ENCODE results near the gene RNASE8. TPM values are rescaled to one million over a fixed set of nuclear protein-coding genes. Genes with fewer than 3 reads are reported as not detected.

The RNASE8 gene
- total RNA-seq, 2 experiments from 2014 or later, result not detected

- intact Hi-C loops (cut with micrococcal nuclease), result no loop called here
- ChIA-PET CTCF (interaction anchor here (1.6 to 6.4 kb wide), 3 partner anchors 19 to 60 kb away, joined by 4 to 70 read pairs (median 9); no protein-coding TSS in a partner anchor), POLR2A (interaction anchor here (1.1 kb wide), 1 partner anchor 18 kb away, joined by 3 read pairs; no protein-coding TSS in a partner anchor)
- no peak for TF ChIP-seq CTCF (IDR thresholded peaks at IDR 0.05)
- H3K4me3 Mint-ChIP-seq, result no peak overlapping the region
- peaks cover 29% of the 10 kb centered on the region for H3K27me3 Mint-ChIP-seq
- peaks cover 20% of the 10 kb centered on the region for H3K4me1 Mint-ChIP-seq (ENCODE audit: low read depth)
- no peak overlapping the region for H3K27ac Mint-ChIP-seq
- no peaks in the 10 kb centered on the region for H3K36me3 Mint-ChIP-seq (ENCODE audit: low read depth)
- no peak for DNase-seq
- ATAC-seq, result no peak
- H3K9me3 Mint-ChIP-seq, result no peaks in the 10 kb centered on the region
Measured at GRCh38 chr14:21074398-21075272, 17.0 kb downstream of the RNASE8 start.

GRCh38 chr14:21075719-21076437, 18.3 kb downstream of the RNASE8 start:
- DNase-seq (no peak), ATAC-seq (no peak)
- Mint-ChIP-seq H3K36me3 (ENCODE audit: low read depth) (no peaks in the 10 kb centered on the region), H3K9me3 (no peaks in the 10 kb centered on the region), H3K27ac (no peak overlapping the region), H3K27me3 (peaks cover 22% of the 10 kb centered on the region), H3K4me1 (ENCODE audit: low read depth) (peaks cover 13% of the 10 kb centered on the region), H3K4me3 (no peak overlapping the region)
- CTCF ChIA-PET, result interaction anchor here (1.6 to 6.4 kb wide), 2 partner anchors 17 to 61 kb away, joined by 4 to 70 read pairs; no protein-coding TSS in a partner anchor
- intact Hi-C loops (cut with micrococcal nuclease), result no loop called here
- POLR2A ChIA-PET, result no interaction called here
- no peak for TF ChIP-seq CTCF (IDR thresholded peaks at IDR 0.05)

- ChIA-PET CTCF (interaction anchor here (0.6 to 4.9 kb wide), 5 partner anchors 9 to 63 kb away, joined by 3 to 20 read pairs (median 13); no protein-coding TSS in a partner anchor), POLR2A (interaction anchor here (0.7 kb wide), 1 partner anchor 15 kb away, joined by 3 read pairs; no protein-coding TSS in a partner anchor)
- DNase-seq, result no peak
- peak; percentile 53 for ATAC-seq
- no peak overlapping the region for H3K4me3 Mint-ChIP-seq
- H3K27ac Mint-ChIP-seq, result no peak overlapping the region
- H3K4me1 Mint-ChIP-seq (ENCODE audit: low read depth), result no peaks in the 10 kb centered on the region
- H3K9me3 Mint-ChIP-seq, result no peaks in the 10 kb centered on the region
- peaks cover 7% of the 10 kb centered on the region for H3K27me3 Mint-ChIP-seq
- TF ChIP-seq CTCF (IDR thresholded peaks at IDR 0.05), result no peak
- intact Hi-C loops (cut with micrococcal nuclease), result no loop called here
- no peaks in the 10 kb centered on the region for H3K36me3 Mint-ChIP-seq (ENCODE audit: low read depth)
Measured at GRCh38 chr14:21077672-21078071, 20.1 kb downstream of the RNASE8 start.

- TF ChIP-seq CTCF (IDR thresholded peaks at IDR 0.05), result no peak
- ChIA-PET CTCF (interaction anchor here (1.2 to 4.9 kb wide), 4 partner anchors 10 to 63 kb away, joined by 4 to 20 read pairs (median 14); no protein-coding TSS in a partner anchor), POLR2A (interaction anchor here (0.7 kb wide), 1 partner anchor 14 kb away, joined by 3 read pairs; no protein-coding TSS in a partner anchor)
- Mint-ChIP-seq H3K36me3 (ENCODE audit: low read depth) (no peaks in the 10 kb centered on the region), H3K27ac (no peak overlapping the region), H3K4me1 (ENCODE audit: low read depth) (no peaks in the 10 kb centered on the region), H3K9me3 (no peaks in the 10 kb centered on the region), H3K4me3 (no peak overlapping the region), H3K27me3 (peaks cover 5% of the 10 kb centered on the region)
- DNase-seq, result no peak
- intact Hi-C loops (cut with micrococcal nuclease), result no loop called here
- ATAC-seq, result no peak
Measured at GRCh38 chr14:21078287-21078686, 20.7 kb downstream of the RNASE8 start.

Data from activated CD8-positive, alpha-beta T cell treated with anti-CD3 and anti-CD28 coated beads for 36 hours (primary cell).